CMK (cell line): ENCODE measurements around the gene SLX1A.
A peak's percentile ranks its signal among the peaks of the same experiment; 100 is the strongest.
"Not testable (repeated sequence)": the region's sequence is repeated elsewhere in the genome, so short reads cannot be mapped to it uniquely, and the experiment has no call there.

Experiments used
- DNase-seq: peaks from one replicate; pipeline ENCODE4 v3.0.0-alpha.2; 2010; ENCODE audit warnings: low read depth

Gene SLX1A

GRCh38 chr16:30184096-30184890 is 9.4 kb upstream of the SLX1A start:
- peak; percentile 82 for DNase-seq

GRCh38 chr16:30184891-30185682 is 8.6 kb upstream of the SLX1A start:
- DNase-seq: peak; percentile 14

DNA sequence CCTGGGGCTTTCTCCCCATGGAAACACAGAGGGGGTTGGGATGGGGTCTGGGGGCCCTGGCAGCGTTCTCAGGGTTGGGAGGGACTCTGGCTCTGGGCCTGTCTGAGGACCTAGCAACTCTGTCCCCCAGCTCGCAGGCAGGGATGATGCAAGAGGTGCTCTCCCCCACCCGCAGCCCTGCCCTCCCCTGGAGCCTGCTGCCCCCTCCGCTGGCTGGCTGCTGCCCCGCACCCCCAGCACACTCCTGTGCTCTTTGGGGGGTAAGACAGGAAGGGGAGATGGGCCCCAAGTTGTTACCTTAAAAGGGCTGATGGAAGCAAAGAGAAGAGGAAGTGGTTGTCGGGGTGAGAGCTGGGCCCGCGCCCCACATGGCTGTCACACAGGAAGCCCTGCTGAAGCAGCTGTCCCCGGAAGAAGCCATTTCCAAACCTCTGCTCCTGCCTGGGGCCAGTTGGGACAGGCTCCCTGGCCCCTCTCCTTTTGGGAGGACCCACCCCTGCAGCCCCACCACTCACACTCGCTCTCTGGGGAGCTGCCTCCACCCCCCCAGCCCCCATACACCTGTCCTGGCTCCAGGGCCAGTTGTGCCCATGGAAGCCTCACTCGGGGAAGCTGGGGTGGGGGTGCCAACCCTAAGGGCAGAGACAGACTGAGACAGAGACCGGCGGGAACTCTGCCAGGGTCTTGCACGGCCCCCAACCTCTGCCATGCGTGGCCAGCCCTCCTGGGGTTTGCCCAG is 7.8 kb upstream of the SLX1A start:
- DNase-seq: peak; percentile 56

- peak; percentile 5 for DNase-seq
Observed at GRCh38 chr16:30186444-30186781, 7.3 kb upstream of the SLX1A start.

- DNase-seq: peak; percentile 30
Observed at GRCh38 chr16:30186782-30187555, 6.7 kb upstream of the SLX1A start.

- no peak for DNase-seq
Observed at GRCh38 chr16:30187556-30187865, 6.2 kb upstream of the SLX1A start.

- DNase-seq: peak; percentile 15
Observed at GRCh38 chr16:30187971-30188561, 5.6 kb upstream of the SLX1A start.

- not testable (repeated sequence) for DNase-seq
Observed at GRCh38 chr16:30191158-30191557, 2.5 kb upstream of the SLX1A start.

DNA sequence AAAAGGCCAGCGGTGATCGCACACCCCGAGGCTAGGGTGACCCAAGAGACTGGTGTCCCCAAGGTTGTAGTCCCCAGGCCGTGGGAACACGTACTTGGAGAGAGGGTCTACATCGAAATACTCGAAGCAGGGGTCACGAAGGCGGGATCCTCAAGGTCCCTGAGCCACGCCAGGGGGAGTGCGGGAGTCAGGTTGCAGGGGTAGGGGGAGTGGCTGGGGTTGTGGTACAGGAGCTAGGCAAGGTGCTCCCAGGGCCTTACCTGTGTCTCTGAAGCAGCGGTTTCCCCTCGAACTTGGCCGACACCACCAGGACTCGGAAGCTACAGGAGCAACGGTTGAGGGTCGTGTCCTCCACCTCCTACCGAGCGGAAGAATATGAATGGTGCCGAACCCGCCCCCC is 577 bp upstream of the SLX1A start:
- not testable (repeated sequence) for DNase-seq

- not testable (repeated sequence) for DNase-seq
Observed at GRCh38 chr16:30194172-30194925, 674 bp downstream of the SLX1A start.

DNA sequence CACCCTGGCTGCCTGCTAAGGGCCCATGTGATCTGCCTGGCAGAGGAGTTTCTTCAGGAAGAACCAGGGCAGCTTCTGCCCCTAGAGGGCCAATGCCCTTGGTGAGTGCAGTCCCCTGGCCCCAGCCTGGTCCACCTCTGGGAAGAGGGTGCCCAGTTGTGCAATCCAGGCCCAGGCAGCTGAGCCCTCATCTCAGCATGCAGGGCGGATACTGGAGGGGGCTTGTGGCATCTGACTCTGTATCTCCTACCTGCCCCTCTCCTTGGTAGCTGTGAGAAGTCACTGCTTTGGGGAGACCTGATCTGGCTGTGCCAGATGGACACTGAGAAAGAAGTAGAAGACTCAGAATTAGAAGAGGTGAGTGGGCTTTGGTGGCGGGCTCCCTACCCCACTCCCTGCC is 3.3 kb downstream of the SLX1A start:
- not testable (repeated sequence) for DNase-seq

DNA sequence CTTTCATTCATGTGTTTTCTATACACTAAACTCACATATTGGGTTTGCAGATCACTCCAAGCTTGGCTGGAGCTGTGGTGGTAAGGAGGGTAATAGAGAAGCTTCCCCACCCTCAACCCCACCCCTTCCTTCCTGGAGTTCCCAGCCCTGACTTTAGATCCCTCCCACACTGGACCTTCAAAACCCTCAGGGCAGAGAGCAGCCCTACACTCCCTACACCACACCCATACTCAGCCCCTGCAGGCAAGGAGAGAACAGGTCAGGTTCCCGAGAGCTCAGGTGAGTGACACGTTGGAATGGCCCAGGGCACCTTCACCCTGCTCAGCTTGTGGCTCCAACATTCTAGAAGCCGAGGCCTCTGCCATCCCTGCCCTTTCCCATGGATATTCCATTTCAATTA is 5.4 kb downstream of the SLX1A start, which contains the start of gene SULT1A3:
Gene SULT1A3 (plus strand): TSS at position 207 of the 400 bp plus-strand sequence. CDS start 1,474 bp downstream, outside the sequence.
- not testable (repeated sequence) for DNase-seq

- DNase-seq: not testable (repeated sequence)
Observed at GRCh38 chr16:30199608-30200343, 6.1 kb downstream of the SLX1A start.

- not testable (repeated sequence) for DNase-seq
Observed at GRCh38 chr16:30205541-30206236, 12.0 kb downstream of the SLX1A start.

DNA sequence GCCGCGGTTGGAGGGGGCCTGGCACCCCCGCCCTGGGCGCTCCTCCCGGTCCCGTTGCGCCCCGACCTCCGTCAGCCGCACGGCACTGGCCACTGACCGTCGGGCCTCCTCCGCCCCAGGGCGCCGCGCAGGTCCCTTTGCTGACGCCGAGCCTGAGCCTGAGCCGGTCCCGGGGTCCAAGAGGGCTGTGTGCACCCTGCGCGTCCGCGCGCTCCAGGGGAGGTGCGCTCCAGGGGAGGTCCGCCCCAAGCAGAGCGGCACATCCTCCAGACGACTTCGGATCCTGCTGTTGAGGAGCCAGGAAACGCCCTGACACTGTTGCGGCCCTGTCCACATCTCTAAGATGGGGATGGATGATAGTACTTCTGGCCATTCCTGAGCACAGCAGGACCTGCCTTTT is 12.6 kb downstream of the SLX1A start:
- DNase-seq: not testable (repeated sequence)

DNA sequence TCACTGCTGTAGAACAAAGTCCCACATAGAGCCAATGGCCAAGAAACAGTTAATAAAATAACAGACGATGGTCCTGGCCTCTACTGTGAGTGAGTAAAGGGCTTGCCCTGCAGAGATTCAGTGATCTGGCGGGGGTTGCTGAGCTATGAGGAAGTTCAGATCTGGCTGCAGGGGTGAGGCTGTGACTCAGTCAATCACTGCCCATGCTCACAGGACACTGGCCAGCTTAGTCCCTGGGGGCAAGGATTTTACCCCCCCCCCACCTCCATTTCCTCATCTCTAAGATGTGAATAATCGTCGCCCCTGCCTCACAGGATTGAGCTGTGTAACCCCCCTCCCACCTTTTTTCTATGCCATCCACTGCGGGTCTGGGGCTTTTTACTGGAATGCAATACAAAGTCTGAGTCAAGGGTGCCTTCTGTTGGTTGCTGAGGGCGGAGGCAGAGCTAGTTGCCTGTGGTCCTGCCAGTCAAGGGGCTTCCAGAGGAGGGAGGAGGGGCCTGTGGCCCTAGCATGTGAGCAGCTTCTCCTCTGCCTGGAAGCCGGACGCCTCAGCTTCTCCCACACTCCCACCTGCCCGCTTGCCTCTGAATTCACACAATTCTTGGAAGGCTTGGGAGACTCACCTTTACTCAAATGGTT is 13.5 kb downstream of the SLX1A start:
- not testable (repeated sequence) for DNase-seq

GRCh38 chr16:30209032-30209431 is 15.4 kb downstream of the SLX1A start:
- not testable (repeated sequence) for DNase-seq

- DNase-seq: not testable (repeated sequence)
Observed at GRCh38 chr16:30211414-30211813, 17.7 kb downstream of the SLX1A start.

GRCh38 chr16:30217082-30217481 is 23.4 kb downstream of the SLX1A start:
- not testable (repeated sequence) for DNase-seq
